ENCODE data around the gene TAGLN.

DNA sequence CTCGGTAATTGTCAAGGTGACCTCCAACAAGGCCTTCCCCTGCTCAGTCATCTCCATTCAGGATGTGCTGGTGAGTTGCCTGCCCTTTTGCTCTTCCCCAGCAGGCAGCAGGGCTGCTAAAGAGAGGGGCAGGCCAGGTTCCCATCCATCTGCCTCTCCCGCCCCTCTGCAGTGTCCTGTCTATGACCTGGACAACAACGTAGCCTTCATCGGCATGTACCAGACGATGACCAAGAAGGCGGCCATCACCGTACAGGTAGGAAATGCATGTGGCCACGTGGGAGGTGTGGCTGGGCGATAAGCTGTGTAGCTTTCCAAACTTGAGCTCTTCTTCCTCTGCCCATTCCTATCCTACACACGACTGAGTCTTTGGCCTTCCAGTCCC is 16.6 kb upstream of the TAGLN start:
- no peak for TF ChIP-seq POLR2A (IDR thresholded peaks at IDR 0.05)
- TF ChIP-seq, protein P1, sequence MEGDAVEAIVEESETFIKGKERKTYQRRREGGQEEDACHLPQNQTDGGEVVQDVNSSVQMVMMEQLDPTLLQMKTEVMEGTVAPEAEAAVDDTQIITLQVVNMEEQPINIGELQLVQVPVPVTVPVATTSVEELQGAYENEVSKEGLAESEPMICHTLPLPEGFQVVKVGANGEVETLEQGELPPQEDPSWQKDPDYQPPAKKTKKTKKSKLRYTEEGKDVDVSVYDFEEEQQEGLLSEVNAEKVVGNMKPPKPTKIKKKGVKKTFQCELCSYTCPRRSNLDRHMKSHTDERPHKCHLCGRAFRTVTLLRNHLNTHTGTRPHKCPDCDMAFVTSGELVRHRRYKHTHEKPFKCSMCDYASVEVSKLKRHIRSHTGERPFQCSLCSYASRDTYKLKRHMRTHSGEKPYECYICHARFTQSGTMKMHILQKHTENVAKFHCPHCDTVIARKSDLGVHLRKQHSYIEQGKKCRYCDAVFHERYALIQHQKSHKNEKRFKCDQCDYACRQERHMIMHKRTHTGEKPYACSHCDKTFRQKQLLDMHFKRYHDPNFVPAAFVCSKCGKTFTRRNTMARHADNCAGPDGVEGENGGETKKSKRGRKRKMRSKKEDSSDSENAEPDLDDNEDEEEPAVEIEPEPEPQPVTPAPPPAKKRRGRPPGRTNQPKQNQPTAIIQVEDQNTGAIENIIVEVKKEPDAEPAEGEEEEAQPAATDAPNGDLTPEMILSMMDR (IDR thresholded peaks at IDR 0.05) = no peak
- TF ChIP-seq EP300 (IDR thresholded peaks at IDR 0.05) = no peak

Measured in tibial nerve (tissue), 4 donors.